Myocyte (in vitro differentiated cells): Measurements from ENCODE around the gene CDC40. TPM values are rescaled to one million over a fixed set of nuclear protein-coding genes. Genes with fewer than 3 reads are reported as not detected.
"Not testable (repeated sequence)": the region's sequence is repeated elsewhere in the genome, so short reads cannot be mapped to it uniquely, and the experiment has no call there.

Experiments
- DNase-seq: peaks from one replicate; pipeline ENCODE4 v3.0.0-alpha.2; 2012; ENCODE audit warnings: low read depth
- total RNA-seq: library from RNA; depleted of rRNA; stranded (reverse); fragments of >200 nt; gene quantifications from 2 replicates; pipeline ENCODE4 v1.2.3, GENCODE V29; 2014

Gene CDC40
- total RNA-seq, 1 donor from 2014 or later: 16.3 TPM

DNA sequence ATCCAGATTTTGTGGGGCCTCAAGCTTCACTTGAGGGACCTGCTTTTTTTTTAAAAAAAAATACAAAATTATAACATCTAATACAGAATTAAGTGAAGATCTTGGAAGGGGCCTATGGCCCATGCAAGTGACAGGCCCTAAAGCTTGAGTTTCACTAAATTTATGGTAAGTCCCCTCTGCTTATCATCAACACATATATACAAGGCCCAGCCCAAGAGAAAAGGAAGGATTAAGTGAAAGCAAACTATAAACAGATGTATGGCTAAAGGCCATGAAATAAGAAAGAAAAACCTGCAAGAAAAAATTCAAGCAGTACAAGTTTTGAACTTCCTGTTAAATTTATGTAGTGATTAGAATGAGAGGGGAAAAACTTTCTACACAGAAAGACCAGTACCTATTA, 86.8 kb downstream of the CDC40 start:
- DNase-seq: no peak

DNA sequence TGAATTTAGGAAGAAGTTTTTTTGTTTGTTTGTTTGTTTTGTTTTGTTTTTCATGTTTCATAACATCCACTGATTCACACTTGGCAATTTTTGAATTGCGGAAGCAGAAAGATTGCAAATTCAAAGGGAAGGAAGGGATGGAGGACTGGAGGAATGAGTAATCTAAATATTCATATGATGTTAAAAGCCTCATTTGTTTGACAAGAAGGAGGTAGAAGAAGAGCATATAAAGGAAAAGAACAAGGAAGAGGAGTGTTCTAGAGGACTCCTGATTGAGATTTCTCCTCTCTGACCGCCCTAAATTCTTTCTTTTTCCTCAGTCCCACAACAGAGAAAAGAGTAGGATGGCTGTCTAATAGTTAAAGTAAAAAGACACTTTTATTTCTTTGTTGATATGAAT, 89.4 kb downstream of the CDC40 start:
- no peak for DNase-seq

- DNase-seq: no peak
Observed at GRCh38 chr6:110270165-110270564, 89.9 kb downstream of the CDC40 start.

GRCh38 chr6:110271732-110272022, 91.5 kb downstream of the CDC40 start:
- no peak for DNase-seq

- not testable (repeated sequence) for DNase-seq
Observed at GRCh38 chr6:110272781-110273180, 92.6 kb downstream of the CDC40 start.

- no peak for DNase-seq
Observed at GRCh38 chr6:110277100-110277665, 97.0 kb downstream of the CDC40 start.

Other genes with a start within 250 kb of the CDC40 start
- gene GPR6, start 202.1 kb upstream of the CDC40 start, total RNA-seq: not detected in 2 replicates
- gene WASF1, start 757 bp upstream of the CDC40 start, total RNA-seq: 8.1 and 10.5 TPM in 2 replicates
- not detected in 2 replicates for gene METTL24, start 177.9 kb downstream of the CDC40 start, total RNA-seq
- gene DDO, start 235.1 kb downstream of the CDC40 start, total RNA-seq: 7.3 and 7.8 TPM in 2 replicates